Measurements from ENCODE around the gene UBE2G2. TPM values are rescaled to one million over a fixed set of nuclear protein-coding genes. Genes with fewer than 3 reads are reported as not detected.
A peak's percentile ranks its signal among the peaks of the same experiment; 100 is the strongest.

UBE2G2 gene
- total RNA-seq, 4 donors from 2014 or later, result 62.5 to 126 (median 91.6) TPM

- H3K36me3 ChIP-seq, result no peaks in the 10 kb centered on the region
- H3K9me3 ChIP-seq, result no peaks in the 10 kb centered on the region
- no peak overlapping the region for H3K27ac ChIP-seq
- WGBS, result 87% methylated on average over 23 of the region's 23 CpGs
- TF ChIP-seq POLR2A (IDR thresholded peaks at IDR 0.05), result no peak
- TF ChIP-seq CTCF (IDR thresholded peaks at IDR 0.05), result no peak
- no peak for TF ChIP-seq EP300 (IDR thresholded peaks at IDR 0.05)
- no peak for TF ChIP-seq POLR2AphosphoS5 (IDR thresholded peaks at IDR 0.05)
- no peak overlapping the region for H3K4me3 ChIP-seq
- peaks cover 18% of the 10 kb centered on the region for H3K4me1 ChIP-seq
- peaks cover 5% of the 10 kb centered on the region for H3K27me3 ChIP-seq
- peak in 1 of 2 donors; percentile 44 for DNase-seq (ENCODE audit: low spot score in 2 of 2)
These were observed 45.0 kb downstream of the UBE2G2 start for GRCh38 chr21:44756423-44757185.

GRCh38 chr21:44755227-44755626, 46.4 kb downstream of the UBE2G2 start:
- DNase-seq (ENCODE audit: low spot score in 2 of 2), result peak in 1 of 2 donors; percentile 22
- H3K27me3 ChIP-seq, result peaks cover 16% of the 10 kb centered on the region
- no peak overlapping the region for H3K4me3 ChIP-seq
- H3K36me3 ChIP-seq, result no peaks in the 10 kb centered on the region
- peaks cover 25% of the 10 kb centered on the region for H3K4me1 ChIP-seq
- TF ChIP-seq POLR2AphosphoS5 (IDR thresholded peaks at IDR 0.05) (no peak), CTCF (IDR thresholded peaks at IDR 0.05) (no peak), EP300 (IDR thresholded peaks at IDR 0.05) (no peak), POLR2A (IDR thresholded peaks at IDR 0.05) (no peak)
- 69% methylated on average over 5 of the region's 5 CpGs for WGBS
- no peak overlapping the region for H3K27ac ChIP-seq
- no peaks in the 10 kb centered on the region for H3K9me3 ChIP-seq

- Histone ChIP-seq H3K27me3 (peaks cover 31% of the 10 kb centered on the region), H3K36me3 (no peaks in the 10 kb centered on the region), H3K4me3 (no peak overlapping the region), H3K4me1 (peaks cover 27% of the 10 kb centered on the region), H3K27ac (no peak overlapping the region), H3K9me3 (no peaks in the 10 kb centered on the region)
- WGBS, result 59% methylated on average over 17 of the region's 19 CpGs
- TF ChIP-seq CTCF (IDR thresholded peaks at IDR 0.05) (no peak), EP300 (IDR thresholded peaks at IDR 0.05) (no peak), POLR2A (IDR thresholded peaks at IDR 0.05) (no peak), POLR2AphosphoS5 (IDR thresholded peaks at IDR 0.05) (no peak)
- peak in 1 of 2 donors; percentile 44 for DNase-seq (ENCODE audit: low spot score in 2 of 2)
These were observed 48.3 kb downstream of the UBE2G2 start for GRCh38 chr21:44753357-44753756.

- DNase-seq (ENCODE audit: low spot score in 2 of 2), result peak in 1 of 2 donors; percentile 49
- H3K27me3 ChIP-seq, result peaks cover 31% of the 10 kb centered on the region
- WGBS, result 30% methylated on average over 11 of the region's 11 CpGs
- no peaks in the 10 kb centered on the region for H3K9me3 ChIP-seq
- H3K4me1 ChIP-seq, result peaks cover 27% of the 10 kb centered on the region
- H3K4me3 ChIP-seq, result no peak overlapping the region
- H3K36me3 ChIP-seq, result no peaks in the 10 kb centered on the region
- TF ChIP-seq POLR2AphosphoS5 (IDR thresholded peaks at IDR 0.05) (peak in 1 of 3 donors; percentile 35), CTCF (IDR thresholded peaks at IDR 0.05) (peak in 1 of 2 donors; percentile 27), POLR2A (IDR thresholded peaks at IDR 0.05) (no peak), EP300 (IDR thresholded peaks at IDR 0.05) (no peak)
- no peak overlapping the region for H3K27ac ChIP-seq
These were observed 48.9 kb downstream of the UBE2G2 start for GRCh38 chr21:44752671-44753235.
